ENCODE measurements around the gene ULK4. TPM values are rescaled to one million over a fixed set of nuclear protein-coding genes. Genes with fewer than 3 reads are reported as not detected.
"Not testable (repeated sequence)": the region's sequence is repeated elsewhere in the genome, so short reads cannot be mapped to it uniquely, and the experiment has no call there.

ULK4 gene
- polyA plus RNA-seq, 4 donors: 2.7 to 5.6 (median 5.1) TPM

DNA sequence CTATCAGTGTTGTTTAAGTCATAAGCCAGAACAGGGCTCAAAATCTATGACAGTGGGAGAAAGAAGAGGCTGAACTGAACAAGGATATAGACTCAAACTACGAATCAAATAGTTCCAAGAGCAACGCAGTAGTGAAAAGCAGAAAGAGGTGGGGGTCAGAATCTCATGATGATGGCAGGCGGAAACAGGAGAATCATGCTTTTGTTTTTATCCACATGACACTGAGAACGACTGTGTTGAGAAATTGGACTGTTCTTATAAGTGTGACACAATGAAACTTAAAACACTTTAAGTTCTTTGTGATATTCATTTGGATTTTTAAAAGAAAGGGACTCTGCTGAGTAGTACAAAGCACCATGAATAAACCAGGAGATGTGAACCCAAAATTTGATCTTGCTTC, 309.4 kb downstream of the ULK4 start:
- no peak for DNase-seq (ENCODE audit: low read depth in 4 of 4, low spot score in 3 of 4)

DNA sequence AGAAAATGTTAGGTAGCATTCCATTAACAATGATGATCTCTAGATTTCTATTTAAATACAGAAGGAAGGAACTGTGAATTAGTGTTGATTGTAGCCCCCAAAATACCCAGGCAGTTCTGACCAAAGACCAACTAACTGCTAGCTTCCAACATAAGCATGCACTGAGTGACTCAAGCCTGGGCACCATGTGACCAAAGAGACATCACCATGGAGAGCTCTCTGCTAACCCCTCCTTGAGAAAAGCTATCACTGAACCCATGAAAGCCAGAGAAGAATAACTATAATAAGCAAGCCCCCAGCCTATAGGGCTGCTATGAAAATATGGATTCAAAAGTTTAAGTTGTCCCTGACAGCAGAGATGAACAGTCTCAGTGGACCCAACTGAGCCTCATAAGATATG, 310.2 kb downstream of the ULK4 start:
- no peak for DNase-seq (ENCODE audit: low read depth in 4 of 4, low spot score in 3 of 4)

DNA sequence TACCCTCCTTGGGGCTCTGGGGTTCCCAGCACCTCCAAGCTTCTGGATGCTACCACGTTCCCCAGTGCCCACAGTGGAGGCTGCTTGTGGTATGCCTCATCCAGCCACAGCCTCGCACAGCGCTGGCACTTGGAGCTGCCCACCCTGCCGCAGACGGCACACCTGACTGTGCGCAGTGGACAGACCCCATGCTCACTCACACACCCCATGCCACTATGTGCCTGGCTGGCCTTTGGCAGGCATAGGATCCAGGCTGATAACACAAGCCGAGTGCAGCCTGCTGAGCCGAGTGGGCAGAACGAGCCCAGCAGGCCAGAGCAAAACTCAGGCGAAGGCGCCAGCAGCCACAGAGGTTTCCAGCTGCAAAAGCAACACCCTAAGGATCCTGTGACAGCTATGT, 311.5 kb downstream of the ULK4 start:
- DNase-seq (ENCODE audit: low read depth in 4 of 4, low spot score in 3 of 4): no peak

DNA sequence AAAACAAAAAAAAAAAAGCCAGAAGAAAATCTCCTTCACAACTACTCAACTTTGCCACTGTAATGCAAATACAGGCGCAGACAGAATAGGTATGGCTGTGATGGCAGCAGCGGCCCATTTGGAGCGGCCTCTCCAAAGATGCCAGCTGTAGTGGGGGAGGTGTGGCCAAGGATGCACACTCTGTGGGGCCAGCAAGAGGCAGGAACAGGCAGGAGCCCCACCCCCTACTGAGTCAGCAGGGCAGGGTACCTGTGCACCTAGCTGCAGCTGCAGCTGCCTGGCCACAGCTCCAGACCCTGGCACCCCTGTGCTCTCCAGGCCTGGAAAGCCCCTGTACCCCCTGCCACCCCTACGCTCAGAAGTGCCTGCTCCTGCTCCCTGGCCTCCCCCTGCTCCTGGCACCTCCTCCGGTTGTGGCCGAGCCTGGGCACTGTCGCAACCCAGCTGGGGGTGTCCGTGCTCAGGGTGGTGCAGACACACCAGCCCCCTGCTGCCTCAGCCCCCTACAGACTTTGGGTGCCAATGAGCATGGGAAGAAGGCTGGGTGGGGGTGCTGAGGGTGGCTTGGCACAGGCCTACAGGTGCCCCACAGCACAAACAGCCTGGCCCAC, 312.7 kb downstream of the ULK4 start:
- DNase-seq (ENCODE audit: low read depth in 4 of 4, low spot score in 3 of 4): no peak

DNA sequence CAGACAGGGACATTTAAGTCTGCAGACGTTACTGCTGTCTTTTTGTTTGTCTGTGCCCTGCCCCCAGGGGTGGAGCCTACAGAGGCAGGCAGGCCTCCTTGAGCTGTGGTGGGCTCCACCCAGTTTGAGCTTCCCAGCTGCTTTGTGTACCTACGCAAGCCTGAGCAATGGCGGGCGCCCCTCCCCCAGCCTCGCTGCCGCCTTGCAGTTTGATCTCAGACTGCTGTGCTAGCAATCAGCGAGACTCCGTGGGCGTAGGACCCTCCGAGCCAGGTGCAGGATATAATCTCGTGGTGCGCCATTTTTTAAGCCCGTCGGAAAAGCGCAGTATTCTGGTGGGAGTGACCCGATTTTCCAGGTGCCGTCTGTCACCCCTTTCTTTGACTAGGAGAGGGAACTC, 314.2 kb downstream of the ULK4 start:
- DNase-seq (ENCODE audit: low read depth in 4 of 4, low spot score in 3 of 4): not testable (repeated sequence)

DNA sequence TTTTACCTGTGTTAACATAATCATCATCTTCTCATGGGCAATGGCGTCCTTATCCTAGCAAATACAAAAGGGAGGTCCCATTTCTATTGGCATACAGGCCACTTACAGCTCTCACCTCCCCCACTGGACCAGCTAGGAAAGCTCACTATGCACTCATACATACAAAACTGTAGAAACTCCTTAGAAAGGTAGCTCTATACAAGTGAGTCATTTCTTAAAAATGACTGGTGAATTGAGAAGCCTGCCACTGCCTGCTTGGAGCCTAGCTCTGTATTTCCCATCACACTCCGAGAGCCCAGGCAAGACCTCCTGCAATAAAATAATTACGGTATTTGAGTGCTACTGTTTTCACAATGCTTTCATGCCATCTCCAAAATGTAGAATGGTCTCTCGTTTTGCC, 321.8 kb downstream of the ULK4 start:
- no peak for DNase-seq (ENCODE audit: low read depth in 4 of 4, low spot score in 3 of 4)

DNA sequence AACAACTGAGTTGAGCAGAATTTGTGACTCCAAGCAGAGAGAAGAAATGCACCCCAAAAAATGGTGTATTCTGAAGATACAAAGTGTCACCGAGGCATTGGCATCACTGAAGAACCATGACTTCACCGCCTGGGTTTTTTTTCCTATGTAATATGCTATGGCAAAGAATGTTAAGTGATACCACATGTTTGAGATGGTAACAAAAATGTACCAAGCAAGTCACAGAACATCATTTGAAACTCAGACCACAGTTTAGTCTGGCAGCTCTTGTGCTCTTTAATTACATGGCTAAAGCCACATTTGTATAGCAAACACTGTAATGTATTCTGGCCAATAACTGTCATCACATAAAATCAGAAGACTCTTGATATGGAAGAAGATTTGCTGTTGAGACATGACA, 323.5 kb downstream of the ULK4 start:
- no peak for DNase-seq (ENCODE audit: low read depth in 4 of 4, low spot score in 3 of 4)

DNA sequence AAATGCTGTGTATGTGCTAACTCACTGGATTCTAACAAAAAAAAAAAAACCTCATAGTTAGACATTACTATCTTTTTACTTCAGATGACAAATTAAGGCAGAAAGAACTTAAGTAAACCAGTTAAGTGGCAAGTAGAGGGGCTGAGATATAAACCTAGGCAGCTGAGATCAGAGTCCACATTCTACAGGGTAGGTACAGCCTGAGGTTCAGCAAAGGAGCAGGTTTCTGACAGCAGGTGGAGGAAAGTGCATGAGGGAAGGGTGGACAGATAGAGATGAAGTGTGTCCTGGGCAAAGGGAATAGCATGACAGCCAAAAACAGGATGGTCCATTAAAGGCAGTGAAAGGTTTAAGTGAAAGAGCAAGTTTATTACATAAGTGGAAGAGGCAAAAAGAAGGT, 329.2 kb downstream of the ULK4 start:
- no peak for DNase-seq (ENCODE audit: low read depth in 4 of 4, low spot score in 3 of 4)

DNA sequence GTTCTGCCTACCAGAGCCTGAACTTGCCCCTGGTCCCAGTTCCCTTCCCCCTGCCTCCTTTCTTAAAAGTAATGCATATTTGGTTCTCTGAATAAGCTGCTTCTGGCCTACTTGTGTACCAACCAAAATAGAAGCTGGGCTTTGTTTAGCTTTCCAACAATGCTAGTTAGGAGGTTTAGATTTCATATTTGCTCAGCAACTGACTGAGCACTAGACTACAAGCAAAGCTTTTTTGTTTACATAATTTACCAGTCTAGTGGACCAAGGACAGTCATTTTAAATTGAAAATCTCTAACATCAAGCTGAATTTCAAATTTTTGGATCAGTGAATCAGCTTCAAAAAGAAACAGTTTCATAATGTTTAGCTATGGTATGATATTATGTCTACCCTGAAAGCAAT, 331.2 kb downstream of the ULK4 start:
- DNase-seq (ENCODE audit: low read depth in 4 of 4, low spot score in 3 of 4): no peak

DNA sequence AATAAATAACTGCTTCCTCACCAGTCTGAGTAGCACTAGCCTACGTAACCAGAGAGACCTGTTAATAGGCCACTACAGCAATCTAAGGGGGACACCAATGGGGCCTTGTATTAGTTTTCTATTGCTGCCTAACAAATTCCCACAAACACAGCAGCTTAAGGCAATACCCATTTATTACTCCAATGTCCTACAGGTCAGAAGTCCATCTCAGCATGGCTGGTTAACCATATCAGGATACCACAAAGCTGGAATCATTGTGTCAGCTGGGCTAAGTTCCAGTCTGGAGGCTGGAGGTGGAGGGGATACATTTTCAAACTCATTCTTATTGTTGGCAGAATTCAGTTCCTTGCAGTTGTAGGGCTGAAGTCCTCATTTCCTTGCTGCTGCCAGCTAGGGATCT, 331.9 kb downstream of the ULK4 start:
- DNase-seq (ENCODE audit: low read depth in 4 of 4, low spot score in 3 of 4): no peak

DNA sequence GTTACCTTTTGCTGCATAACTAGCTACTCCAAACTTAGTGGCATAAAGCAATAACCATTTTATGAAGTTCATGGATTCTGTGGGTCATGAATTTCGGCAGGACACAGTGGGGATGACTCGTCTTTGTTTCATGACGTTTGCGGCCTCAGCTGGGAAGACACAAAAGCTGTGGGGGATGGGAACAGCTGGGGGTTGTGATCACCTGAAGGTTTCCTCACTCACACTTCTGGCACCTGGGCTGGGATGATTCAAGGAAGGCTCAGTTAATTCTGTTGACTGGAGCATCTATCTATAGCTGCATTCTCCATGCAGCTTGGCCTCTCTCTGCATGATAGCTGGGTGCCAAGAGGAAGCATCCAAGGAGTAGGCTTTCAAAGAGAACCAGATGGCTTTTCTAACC, 332.8 kb downstream of the ULK4 start:
- DNase-seq (ENCODE audit: low read depth in 4 of 4, low spot score in 3 of 4): no peak

DNA sequence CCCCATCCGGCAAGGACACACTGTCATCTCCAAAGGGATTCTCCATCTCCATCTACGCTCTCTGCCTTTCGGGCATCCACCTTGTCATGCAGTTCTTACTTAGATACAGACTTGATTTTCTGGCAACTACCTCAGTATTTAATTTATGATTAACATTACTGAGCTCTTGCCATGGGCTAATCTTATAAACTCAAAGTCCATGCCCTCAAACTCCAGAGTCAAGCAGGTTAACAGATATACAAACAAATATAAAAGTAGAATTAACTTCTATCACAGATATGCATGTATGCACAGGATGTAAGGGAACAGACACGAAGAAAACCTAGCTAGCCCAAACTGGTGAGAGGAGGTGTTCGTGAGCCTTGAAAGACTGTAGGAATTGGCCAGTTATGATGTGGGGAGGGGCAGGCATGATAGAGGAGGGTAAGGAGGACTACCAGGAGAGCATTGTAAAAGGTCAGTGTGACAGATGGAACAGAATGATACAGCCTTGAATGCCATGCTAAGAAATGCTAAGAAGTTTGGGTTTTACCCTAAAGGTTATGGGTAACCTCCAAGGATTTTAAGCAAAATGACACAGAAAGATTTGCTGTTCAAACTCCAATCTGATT, 334.3 kb downstream of the ULK4 start:
- no peak for DNase-seq (ENCODE audit: low read depth in 4 of 4, low spot score in 3 of 4)

DNA sequence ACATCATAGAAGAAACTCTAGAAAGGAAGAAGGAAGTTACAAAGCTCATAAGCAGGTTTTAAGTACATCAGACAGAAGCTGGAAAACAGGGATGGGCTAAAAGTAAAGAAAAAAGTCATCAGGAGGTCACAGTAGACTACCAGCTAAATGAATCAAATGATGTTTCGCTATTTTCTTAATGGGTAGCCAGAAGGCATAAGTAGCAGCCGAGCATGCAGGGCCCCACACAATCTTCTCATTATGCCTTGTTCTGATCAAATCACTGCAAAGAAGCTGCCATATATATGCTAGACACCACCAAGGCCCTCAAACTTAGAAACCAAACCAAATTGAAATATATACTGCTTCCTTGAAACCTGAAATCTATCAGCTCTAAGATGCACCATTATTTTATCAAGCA, 349.1 kb downstream of the ULK4 start:
- DNase-seq (ENCODE audit: low read depth in 4 of 4, low spot score in 3 of 4): no peak

DNA sequence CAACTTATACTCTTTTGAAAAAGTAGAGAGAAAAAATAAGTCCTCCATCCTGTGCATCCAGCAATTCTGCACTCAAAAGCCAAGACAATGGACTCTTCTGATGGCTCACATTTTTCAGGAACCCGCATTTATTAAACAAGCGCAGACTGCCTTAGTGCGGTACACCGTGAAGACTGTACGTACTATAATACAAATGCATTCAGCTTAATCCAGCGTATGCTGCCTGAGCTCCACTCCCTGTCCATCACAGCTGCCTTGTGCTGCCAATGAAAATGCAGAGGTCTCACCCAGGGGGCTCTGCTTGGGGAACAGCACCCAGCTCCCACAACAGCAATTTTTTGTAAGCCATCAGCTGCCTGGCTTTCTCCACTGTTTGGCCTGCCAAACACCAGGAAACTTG, 350.9 kb downstream of the ULK4 start:
- DNase-seq (ENCODE audit: low read depth in 4 of 4, low spot score in 3 of 4): no peak

DNA sequence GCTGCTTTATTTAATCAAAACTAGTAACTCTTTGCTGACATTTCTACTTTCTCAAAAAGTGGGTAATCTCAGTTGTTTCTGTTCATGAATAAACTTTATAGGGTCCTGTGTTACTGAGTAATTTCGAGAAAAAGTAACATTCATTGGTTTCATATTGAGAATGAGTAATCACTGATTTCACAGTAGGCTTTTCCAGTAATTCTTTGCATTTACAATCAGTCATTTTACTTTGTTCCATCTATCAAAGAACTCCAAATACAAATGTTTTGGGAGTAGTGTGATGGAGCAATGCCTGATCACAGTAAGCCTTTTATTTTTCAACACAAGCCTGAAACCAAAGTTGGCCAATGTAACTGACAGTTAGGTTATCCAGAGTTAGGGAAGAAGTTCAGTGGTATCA, 353.6 kb downstream of the ULK4 start:
- no peak for DNase-seq (ENCODE audit: low read depth in 4 of 4, low spot score in 3 of 4)

DNA sequence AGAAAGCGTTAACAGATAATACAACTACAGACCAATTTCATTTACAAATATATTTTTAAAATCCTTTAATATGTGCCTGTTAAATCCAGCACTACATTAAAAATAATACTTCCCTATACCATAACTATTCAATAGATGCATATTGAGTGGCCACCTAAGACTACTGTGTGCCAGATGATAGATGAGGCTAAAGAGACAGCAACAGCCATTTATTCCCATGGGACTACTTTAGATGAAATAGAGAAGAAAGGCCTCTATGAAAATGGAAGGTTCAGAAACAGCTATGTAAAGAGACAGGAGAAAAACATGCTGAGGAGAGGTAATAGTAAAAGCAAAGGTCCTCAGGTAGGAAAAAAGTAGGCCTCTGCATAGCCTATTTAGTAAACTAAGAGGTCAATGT, 358.1 kb downstream of the ULK4 start:
- no peak for DNase-seq (ENCODE audit: low read depth in 4 of 4, low spot score in 3 of 4)

DNA sequence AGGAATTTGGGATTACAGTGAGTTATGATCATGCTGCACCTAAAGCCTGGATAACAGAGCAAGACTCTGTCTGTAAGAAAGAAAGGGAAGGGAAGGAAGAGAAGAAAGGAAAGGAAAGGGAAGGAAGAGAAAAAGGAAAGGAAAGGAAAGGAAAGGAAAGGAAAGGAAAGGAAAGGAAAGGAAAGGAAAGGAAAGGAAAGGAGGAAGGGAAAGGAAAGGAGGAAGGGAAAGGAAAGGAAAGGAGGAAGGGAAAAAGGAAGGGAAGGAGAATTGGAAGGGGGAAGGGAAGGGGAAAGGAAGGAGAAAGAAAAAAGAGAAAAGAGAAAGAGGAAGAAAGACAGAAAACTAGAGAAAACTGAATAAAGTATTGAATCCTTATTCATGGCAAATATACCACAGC, 359.8 kb downstream of the ULK4 start:
- no peak for DNase-seq (ENCODE audit: low read depth in 4 of 4, low spot score in 3 of 4)

DNA sequence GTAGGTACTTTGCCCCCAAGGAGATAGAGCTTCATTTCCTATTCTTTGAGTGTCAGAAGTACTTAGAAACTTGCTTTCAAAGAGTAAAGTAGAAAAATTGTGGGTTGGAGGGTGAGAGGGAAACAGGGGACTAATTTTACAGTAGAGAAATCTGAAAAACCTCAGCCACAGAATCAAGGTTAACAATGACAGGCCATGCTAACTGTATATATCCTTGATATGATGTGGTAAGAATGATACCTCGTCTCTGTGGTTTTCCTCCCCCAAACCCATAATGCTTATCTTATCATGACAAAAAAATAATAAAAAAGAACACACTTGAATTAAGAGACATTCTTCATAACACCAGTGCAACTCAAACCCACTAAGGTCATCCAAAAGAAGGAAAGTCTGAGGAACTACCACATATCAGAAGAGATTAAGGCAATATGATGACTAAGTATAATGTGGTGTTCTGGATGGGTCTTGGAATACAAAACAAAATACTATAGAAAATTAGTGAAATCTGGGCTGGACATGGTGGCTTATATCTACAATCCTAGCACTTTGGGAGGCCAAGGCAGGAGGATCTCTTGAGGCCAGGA, 360.4 kb downstream of the ULK4 start:
- no peak for DNase-seq (ENCODE audit: low read depth in 4 of 4, low spot score in 3 of 4)

DNA sequence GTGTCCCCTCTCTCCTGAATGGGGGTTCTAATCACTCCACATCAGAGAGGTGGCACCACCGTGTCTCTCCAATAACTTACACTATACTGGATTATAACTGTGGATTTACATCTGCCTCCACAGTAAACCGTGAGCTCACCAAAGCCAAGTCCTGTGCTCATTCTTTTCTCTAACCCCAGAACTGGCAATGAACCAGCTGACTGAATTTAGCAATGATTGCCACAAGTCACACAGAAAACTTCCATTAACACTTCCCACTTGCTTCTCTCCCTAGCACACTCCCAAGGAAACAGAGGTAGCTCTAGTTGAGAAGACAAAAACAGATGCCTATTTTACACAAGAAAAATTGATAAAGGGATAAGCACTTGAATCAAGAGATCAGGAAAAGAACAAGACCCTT, 361.3 kb downstream of the ULK4 start:
- no peak for DNase-seq (ENCODE audit: low read depth in 4 of 4, low spot score in 3 of 4)

DNA sequence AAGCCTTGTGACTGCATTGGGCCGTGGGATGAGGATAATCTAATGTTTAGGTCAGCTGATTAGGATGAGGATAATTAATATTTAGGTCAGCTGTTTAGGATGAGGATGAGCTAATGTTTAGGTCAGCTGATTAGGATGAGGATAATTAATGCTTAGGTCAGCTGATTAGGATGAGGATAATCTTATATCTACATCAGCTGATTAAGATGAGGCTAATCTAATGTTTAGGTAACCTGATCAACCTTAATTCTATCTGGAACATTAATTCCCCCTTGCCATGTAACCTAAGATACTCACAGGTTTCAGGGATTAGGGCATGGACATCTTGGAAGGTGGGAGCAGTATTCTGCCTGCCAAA, 362.8 kb downstream of the ULK4 start:
- DNase-seq (ENCODE audit: low read depth in 4 of 4, low spot score in 3 of 4): no peak

DNA sequence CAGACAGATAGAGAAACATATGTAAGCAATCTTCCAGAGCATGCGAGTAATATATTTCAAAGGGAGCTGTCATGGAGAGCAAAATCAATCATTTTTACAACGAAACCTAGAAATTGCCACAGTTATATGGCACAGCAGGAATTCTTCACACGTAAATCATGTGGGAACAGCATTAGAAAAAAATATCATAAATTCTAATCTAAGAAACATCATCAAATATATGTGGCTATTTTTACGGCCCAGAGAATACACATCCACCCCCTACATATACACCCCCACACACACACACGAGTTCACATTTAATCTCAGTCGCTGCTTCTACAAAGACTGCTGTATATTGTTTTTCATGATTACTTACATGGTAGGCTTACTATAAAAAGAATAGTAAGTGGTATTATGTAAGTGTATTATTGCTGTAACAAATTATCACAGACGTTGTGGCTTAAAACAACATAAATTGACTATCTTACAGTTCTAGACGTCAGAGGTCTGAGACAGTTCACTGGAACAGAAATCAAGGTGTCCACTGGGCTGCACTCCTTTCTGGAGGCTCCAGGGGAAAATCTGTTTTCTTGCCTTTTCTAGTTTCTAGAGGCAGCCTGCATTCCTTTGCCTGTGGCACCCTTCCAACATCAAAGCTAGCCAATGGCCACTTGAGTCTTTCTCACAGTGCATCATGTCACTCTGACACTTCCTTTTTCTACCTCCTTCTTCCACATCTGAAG, 363.3 kb downstream of the ULK4 start:
- DNase-seq (ENCODE audit: low read depth in 4 of 4, low spot score in 3 of 4): peak; percentile 26 to 44 (median 35)

DNA sequence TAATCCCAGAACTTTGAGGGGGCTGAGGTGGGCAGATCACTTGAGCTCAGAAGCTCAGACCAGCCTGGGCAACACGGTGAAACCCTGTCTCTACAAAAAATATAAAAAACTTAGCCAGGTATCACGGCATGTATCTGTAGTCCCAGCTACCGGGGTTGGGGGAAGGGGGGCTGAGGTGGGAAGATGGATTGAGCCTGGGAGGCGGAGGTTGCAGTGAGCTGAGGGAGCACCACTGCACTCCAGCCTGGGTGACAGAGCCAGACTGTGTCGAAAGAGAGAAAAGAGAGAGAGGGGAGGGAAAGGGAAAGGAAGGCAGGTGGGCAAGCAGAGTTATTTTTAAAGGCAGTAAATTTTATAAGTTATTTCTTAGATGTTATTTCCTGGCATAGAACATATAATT, 368.1 kb downstream of the ULK4 start:
- no peak for DNase-seq (ENCODE audit: low read depth in 4 of 4, low spot score in 3 of 4)

Measured in left renal pelvis (tissue), 4 donors.